SK-N-SH (cell line): Measurements from ENCODE around the gene NLRC5. TPM values are rescaled to one million over a fixed set of nuclear protein-coding genes. Genes with fewer than 3 reads are reported as not detected.

Experiments used
- CTCF ChIA-PET: fragments of 300-600, 350-600 bp; formaldehyde crosslinking; extraction: SDS; loops from one replicate; lab custom pipeline; 2021; lab: Yijun Ruan, JAX
- POLR2A ChIA-PET: fragments of 350-600 bp; sonication (Branson Sonifier 250); formaldehyde crosslinking; extraction: SDS; loops from one replicate; lab custom pipeline; 2020; ENCODE audit warnings: antibody characterized with exemption, inconsistent platforms; lab: Yijun Ruan, JAX
- DNase-seq: peaks from one replicate; pipeline ENCODE4 v3.0.0; 2012
- H2AFZ ChIP-seq: fragments of 200-600 bp; sonication (generic); 2 replicates; pipeline ENCODE4 v1.8.1; 2016; ENCODE audit warnings: antibody characterized with exemption, mild to moderate bottlenecking, low read depth
- H3F3A ChIP-seq: fragments of 200-600 bp; sonication (generic); replicated peaks from 2 replicates; pipeline ENCODE3; 2016; ENCODE audit warnings: antibody characterized with exemption, mild to moderate bottlenecking; ENCODE audit not compliant: insufficient read depth
- H3K27ac ChIP-seq, 2 experiments: fragments of 200-500 bp in 1 of 2; fragments of 200-600 bp in 1 of 2; sonication (Bioruptor generic) in 1 of 2; sonication (generic), shearing (Covaris generic) in 1 of 2; 2 replicates each; pipeline versions ENCODE4 v1.5.1 to v1.6.1; 2014 to 2016; ENCODE audit warnings: low read depth in 2 of 2, inconsistent platforms in 1 of 2, low read length in 1 of 2, mild to moderate bottlenecking in 1 of 2, mixed read lengths in 1 of 2
- H3K27me3 ChIP-seq: fragments of 200-600 bp; sonication (generic), shearing (Covaris generic); 2 replicates; pipeline ENCODE4 v1.6.1; 2016; ENCODE audit warnings: mixed run types; ENCODE audit not compliant: insufficient read depth
- H3K36me3 ChIP-seq, 2 experiments: fragments of 200-500 bp in 1 of 2; fragments of 200-600 bp in 1 of 2; sonication (Bioruptor generic) in 1 of 2; sonication (generic) in 1 of 2; replicated peaks in 1 of 2; 2 replicates each; pipeline versions ENCODE3 to v1.5.1; 2014 to 2016; ENCODE audit warnings: low read length in 1 of 2, mild to moderate bottlenecking in 1 of 2; ENCODE audit not compliant: insufficient read depth in 2 of 2, control insufficient read depth in 1 of 2
- H3K4me1 ChIP-seq, 2 experiments: fragments of 200-500 bp in 1 of 2; fragments of 200-600 bp in 1 of 2; sonication (Bioruptor generic) in 1 of 2; sonication (generic), shearing (Covaris generic) in 1 of 2; 2 replicates each; pipeline versions ENCODE4 v1.5.1 to v1.6.1; 2014 to 2016; ENCODE audit warnings: low read depth in 1 of 2, low read length in 1 of 2, mixed run types in 1 of 2; ENCODE audit not compliant: insufficient read depth in 2 of 2, control insufficient read depth in 1 of 2
- H3K4me2 ChIP-seq: fragments of 200-600 bp; sonication (generic), shearing (Covaris generic); 2 replicates; pipeline ENCODE4 v1.6.1; 2017; ENCODE audit warnings: mixed run types
- H3K4me3 ChIP-seq, 2 experiments: fragments of 200-500 bp in 1 of 2; fragments of 200-600 bp in 1 of 2; sonication (Bioruptor generic) in 1 of 2; sonication (generic), shearing (Covaris generic) in 1 of 2; 2 replicates each; pipeline versions ENCODE4 v1.5.1 to v1.8.1; 2014 to 2016; ENCODE audit warnings: low read depth in 2 of 2, inconsistent platforms in 1 of 2, low read length in 1 of 2, mild to moderate bottlenecking in 1 of 2, mixed read lengths in 1 of 2, moderate library complexity in 1 of 2
- H3K79me2 ChIP-seq: fragments of 200-600 bp; sonication (generic); 2 replicates; pipeline ENCODE4 v1.8.1; 2017; ENCODE audit warnings: mild to moderate bottlenecking; ENCODE audit not compliant: insufficient read depth
- H3K9ac ChIP-seq: fragments of 200-600 bp; sonication (generic); 2 replicates; pipeline ENCODE4 v1.6.1; 2017; ENCODE audit warnings: mixed run types
- H3K9me2 ChIP-seq: fragments of 200-600 bp; sonication (generic); 2 replicates; pipeline ENCODE4 v1.6.1; 2017; ENCODE audit warnings: mixed run types
- H3K9me3 ChIP-seq: fragments of 200-600 bp; sonication (generic); 2 replicates; pipeline ENCODE4 v1.6.1; 2017; ENCODE audit warnings: mixed run types, mild to moderate bottlenecking, moderate library complexity
- H4K20me1 ChIP-seq: fragments of 200-600 bp; sonication (generic); 2 replicates; pipeline ENCODE4 v1.6.1; 2017; ENCODE audit warnings: mild to moderate bottlenecking, mixed run types; ENCODE audit not compliant: insufficient read depth
- GATA2 ChIP-seq: sonication (generic); formaldehyde crosslinking; IDR thresholded peaks from 2 replicates; pipeline ENCODE4 v1.5.0; 2020; ENCODE audit warnings: mild to moderate bottlenecking, missing genetic modification reagents
- NRF1 ChIP-seq: IDR thresholded peaks from 2 replicates; pipeline ENCODE4 v1.6.1; 2012; ENCODE audit warnings: low read depth, mild to moderate bottlenecking, low read length
- RAD21 ChIP-seq: IDR thresholded peaks from 2 replicates; pipeline ENCODE4 v1.6.1; 2012; ENCODE audit warnings: mild to moderate bottlenecking, low read length
- RFX5 ChIP-seq: IDR thresholded peaks from 2 replicates; pipeline ENCODE4 v1.6.1; 2012; ENCODE audit warnings: mild to moderate bottlenecking, improper control_type of control experiment, low read length
- RXRA ChIP-seq: IDR thresholded peaks from 2 replicates; pipeline ENCODE4 v1.4.0; 2012; ENCODE audit warnings: low read depth, mild to moderate bottlenecking, borderline replicate concordance
- SMC3 ChIP-seq: IDR thresholded peaks from 2 replicates; pipeline ENCODE4 v1.6.1; 2012; ENCODE audit warnings: low read depth, low read length, improper control_type of control experiment
- TCF12 ChIP-seq: IDR thresholded peaks from 2 replicates; pipeline ENCODE4 v1.4.0; 2012
- TEAD4 ChIP-seq: IDR thresholded peaks from 2 replicates; pipeline ENCODE4 v1.4.0; 2012; ENCODE audit warnings: mild to moderate bottlenecking, borderline replicate concordance; ENCODE audit not compliant: insufficient read depth
- YY1 ChIP-seq: IDR thresholded peaks from 2 replicates; pipeline ENCODE4 v1.4.0; 2012; ENCODE audit warnings: low read depth, mild to moderate bottlenecking
- WGBS: methylation state at CpG from one replicate; pipeline ENCODE4 v1.1.6; 2017; ENCODE audit warnings: low lambda C conversion rate; 5-methylcytosine and 5-hydroxymethylcytosine counted together
- polyA plus RNA-seq, 3 experiments: library from polyadenylated mRNA; depleted of rRNA; stranded (reverse); fragments of >200 nt; gene quantifications; 2 replicates each; pipeline ENCODE4 v1.2.3, GENCODE V29; 2012
- TF ChIP-seq, protein P1 (sequence below): IDR thresholded peaks from 2 replicates; pipeline ENCODE4 v1.6.1; 2012; ENCODE audit warnings: mild to moderate bottlenecking, low read depth, low read length, moderate library complexity
- TF ChIP-seq, protein P2 (sequence below): fragments of 150-350 bp; IDR thresholded peaks from 2 replicates; pipeline ENCODE4 v1.6.1; 2017; ENCODE audit warnings: antibody characterized with exemption, low read length, low read depth, borderline replicate concordance
- TF ChIP-seq, protein P3 (sequence below): fragments of 200-600 bp; sonication (generic); IDR thresholded peaks from 2 replicates; pipeline ENCODE4 v1.6.1; 2017; ENCODE audit warnings: antibody characterized with exemption, mild to moderate bottlenecking, moderate library complexity

NLRC5 gene
- polyA plus RNA-seq, 1 of the 3 experiments (the other 2 are of a cell fraction): 6.5 TPM

DNA sequence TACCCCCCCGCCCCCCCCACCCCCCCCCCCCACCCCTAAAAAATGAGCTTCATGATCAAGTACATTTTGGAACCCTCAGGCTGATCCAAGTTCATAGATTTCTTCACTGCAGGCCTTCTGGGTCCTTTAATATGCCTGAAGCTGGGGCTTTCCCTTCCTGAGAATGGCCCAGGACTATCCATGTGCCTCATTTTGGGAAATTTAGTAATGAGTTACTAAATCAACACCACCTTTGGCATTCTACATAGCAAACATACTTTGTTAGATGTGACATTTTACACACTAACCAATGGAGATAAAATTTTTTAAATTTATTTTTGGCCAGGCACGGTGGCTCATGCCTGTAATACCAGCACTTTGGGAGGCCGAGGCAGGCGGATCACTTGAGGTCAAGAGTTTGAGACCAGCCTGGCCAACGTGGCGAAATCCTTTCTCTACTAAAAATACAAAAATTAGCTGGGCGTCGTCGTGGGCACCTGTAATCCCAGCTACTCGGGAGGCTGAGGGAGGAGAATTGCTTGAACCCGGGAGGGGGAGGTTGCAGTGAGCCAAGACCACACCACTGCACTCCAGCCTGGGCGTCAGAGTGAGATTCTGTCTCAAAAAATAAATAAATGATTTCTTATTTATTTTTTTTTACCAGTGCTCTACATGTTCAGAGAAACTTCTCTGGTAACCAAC, 43.4 kb upstream of the NLRC5 start (continued):
- TF ChIP-seq, protein P1, sequence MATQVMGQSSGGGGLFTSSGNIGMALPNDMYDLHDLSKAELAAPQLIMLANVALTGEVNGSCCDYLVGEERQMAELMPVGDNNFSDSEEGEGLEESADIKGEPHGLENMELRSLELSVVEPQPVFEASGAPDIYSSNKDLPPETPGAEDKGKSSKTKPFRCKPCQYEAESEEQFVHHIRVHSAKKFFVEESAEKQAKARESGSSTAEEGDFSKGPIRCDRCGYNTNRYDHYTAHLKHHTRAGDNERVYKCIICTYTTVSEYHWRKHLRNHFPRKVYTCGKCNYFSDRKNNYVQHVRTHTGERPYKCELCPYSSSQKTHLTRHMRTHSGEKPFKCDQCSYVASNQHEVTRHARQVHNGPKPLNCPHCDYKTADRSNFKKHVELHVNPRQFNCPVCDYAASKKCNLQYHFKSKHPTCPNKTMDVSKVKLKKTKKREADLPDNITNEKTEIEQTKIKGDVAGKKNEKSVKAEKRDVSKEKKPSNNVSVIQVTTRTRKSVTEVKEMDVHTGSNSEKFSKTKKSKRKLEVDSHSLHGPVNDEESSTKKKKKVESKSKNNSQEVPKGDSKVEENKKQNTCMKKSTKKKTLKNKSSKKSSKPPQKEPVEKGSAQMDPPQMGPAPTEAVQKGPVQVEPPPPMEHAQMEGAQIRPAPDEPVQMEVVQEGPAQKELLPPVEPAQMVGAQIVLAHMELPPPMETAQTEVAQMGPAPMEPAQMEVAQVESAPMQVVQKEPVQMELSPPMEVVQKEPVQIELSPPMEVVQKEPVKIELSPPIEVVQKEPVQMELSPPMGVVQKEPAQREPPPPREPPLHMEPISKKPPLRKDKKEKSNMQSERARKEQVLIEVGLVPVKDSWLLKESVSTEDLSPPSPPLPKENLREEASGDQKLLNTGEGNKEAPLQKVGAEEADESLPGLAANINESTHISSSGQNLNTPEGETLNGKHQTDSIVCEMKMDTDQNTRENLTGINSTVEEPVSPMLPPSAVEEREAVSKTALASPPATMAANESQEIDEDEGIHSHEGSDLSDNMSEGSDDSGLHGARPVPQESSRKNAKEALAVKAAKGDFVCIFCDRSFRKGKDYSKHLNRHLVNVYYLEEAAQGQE: no peak
- TF ChIP-seq NRF1 (no peak), TCF12 (no peak), RAD21 (no peak), YY1 (no peak)
- TF ChIP-seq, protein P2, sequence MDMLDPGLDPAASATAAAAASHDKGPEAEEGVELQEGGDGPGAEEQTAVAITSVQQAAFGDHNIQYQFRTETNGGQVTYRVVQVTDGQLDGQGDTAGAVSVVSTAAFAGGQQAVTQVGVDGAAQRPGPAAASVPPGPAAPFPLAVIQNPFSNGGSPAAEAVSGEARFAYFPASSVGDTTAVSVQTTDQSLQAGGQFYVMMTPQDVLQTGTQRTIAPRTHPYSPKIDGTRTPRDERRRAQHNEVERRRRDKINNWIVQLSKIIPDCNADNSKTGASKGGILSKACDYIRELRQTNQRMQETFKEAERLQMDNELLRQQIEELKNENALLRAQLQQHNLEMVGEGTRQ: no peak
- TF ChIP-seq, protein P3, sequence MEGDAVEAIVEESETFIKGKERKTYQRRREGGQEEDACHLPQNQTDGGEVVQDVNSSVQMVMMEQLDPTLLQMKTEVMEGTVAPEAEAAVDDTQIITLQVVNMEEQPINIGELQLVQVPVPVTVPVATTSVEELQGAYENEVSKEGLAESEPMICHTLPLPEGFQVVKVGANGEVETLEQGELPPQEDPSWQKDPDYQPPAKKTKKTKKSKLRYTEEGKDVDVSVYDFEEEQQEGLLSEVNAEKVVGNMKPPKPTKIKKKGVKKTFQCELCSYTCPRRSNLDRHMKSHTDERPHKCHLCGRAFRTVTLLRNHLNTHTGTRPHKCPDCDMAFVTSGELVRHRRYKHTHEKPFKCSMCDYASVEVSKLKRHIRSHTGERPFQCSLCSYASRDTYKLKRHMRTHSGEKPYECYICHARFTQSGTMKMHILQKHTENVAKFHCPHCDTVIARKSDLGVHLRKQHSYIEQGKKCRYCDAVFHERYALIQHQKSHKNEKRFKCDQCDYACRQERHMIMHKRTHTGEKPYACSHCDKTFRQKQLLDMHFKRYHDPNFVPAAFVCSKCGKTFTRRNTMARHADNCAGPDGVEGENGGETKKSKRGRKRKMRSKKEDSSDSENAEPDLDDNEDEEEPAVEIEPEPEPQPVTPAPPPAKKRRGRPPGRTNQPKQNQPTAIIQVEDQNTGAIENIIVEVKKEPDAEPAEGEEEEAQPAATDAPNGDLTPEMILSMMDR: no peak

DNA sequence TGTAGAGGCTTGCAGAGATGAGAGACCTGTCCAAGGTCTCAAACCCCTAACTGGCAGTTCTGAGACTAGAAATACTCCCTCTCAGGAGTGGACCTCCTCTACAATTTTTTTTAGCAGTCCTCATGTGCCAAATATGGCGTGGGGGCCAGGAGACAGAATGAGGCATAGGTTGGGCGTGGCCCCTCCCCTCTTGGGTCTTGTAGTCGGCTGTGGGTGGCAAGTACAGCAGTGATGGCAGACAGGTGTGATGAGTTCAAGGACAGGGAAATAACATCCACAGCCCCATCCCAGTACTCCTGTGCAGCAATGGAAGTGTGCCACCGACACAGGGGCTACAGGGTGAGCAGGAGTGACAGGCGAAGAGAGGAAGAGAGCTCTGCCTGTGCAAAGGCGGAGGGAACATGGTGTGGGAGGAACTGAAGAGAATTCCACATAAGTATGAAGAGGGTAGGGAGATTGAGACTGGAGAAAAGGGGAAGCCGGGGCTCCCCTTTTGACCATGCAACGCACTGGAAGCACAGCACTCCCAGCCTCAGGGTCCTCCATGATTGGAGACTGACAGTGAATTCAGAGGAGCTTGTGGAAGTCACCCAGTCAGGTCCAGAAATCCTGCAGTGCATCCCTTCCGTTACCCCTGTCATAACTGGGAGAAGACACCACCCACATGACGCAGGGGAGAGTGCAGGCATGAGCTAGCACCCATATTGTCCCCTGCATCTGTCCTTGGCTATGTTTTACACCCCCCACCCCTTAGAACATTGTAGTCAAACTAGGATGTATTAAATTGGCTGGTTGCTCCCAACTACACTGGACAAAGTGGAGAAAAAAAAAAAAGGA, 42.4 kb upstream of the NLRC5 start:
- Histone ChIP-seq H3K9me2 (no peaks in the 10 kb centered on the region), H3K4me2 (no peak overlapping the region), H3K36me3 (peaks cover 32 to 38% of the 10 kb centered on the region in 2 experiments), H3K27ac (no peak overlapping the region), H3K9me3 (no peaks in the 10 kb centered on the region), H3K4me3 (no peak overlapping the region), H2AFZ (no peak overlapping the region), H3K27me3 (no peaks in the 10 kb centered on the region), H3K9ac (no peak overlapping the region), H3K4me1 (peaks cover 0 to 4% of the 10 kb centered on the region in 2 experiments; a peak in 1 of 4 replicates), H3K79me2 (no peaks in the 10 kb centered on the region), H3F3A (peaks cover 45% of the 10 kb centered on the region), H4K20me1 (peaks cover 12% of the 10 kb centered on the region)
- TF ChIP-seq RFX5: no peak
- TF ChIP-seq GATA2 (CRISPR knock-in tag): no peak
- no peak for TF ChIP-seq RXRA
- no peak for TF ChIP-seq TEAD4
- no peak for TF ChIP-seq SMC3
- ChIA-PET CTCF (interaction anchor here (1.0 to 1.7 kb wide), 6 partner anchors 10 to 153 kb away, joined by 3 to 12 read pairs (median 5); no protein-coding TSS in a partner anchor), POLR2A (interaction anchor here (0.6 to 1.3 kb wide), 6 partner anchors 8 to 1486 kb away, joined by 3 to 8 read pairs (median 4); partner anchors contain the start of gene HERPUD1)
- 91% methylated on average over 10 of the region's 10 CpGs for WGBS
- DNase-seq: no peak
